Measurements from ENCODE around the gene STPG4.

The STPG4 gene

DNA sequence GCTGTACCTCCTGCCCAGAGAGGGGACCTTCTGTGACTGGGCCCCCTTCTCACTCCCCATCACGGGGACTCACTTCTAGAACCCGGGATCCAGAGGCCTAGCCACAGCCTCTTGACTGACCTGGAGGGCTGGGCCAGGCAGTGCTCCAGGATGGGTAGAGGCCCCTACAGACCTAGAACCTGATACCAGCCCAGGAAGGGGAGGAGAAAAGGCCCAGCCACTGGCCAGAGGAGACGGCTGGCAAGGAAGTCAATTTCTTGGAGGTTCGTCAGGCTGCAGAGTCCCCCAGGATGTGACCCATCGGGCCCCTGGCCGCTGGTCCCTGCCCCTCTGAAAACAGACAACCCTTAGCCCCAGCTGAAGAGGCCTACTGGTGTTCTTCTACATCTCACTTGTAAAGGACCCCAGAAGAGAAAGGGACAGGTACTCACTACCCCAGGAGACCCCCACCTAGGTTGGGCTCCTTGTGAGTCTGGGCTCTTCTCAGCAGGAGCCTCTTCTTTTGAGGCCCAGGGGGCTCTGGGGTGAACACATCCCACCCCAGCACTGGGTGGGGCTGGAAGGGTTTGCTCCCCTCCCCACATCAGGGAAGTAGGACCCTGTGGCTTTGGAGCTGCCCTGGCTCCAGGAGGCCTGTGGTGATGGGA is 86.0 kb downstream of the STPG4 start:
- peak overlapping the region; percentile 54 to 98 for H2BK12ac ChIP-seq (ENCODE audit: low read length in 2 of 2)
- H2BK120ac ChIP-seq (ENCODE audit: low read depth, low read length), result peak overlapping the region; percentile 36
- peak overlapping the region; percentile 43 for H3K9ac ChIP-seq (ENCODE audit: low read length)
- peaks cover 52% of the 10 kb centered on the region for H3K4me1 ChIP-seq (ENCODE audit: control insufficient read depth, insufficient read depth, low read depth, low read length)
- peak overlapping the region; percentile 71 for H4K8ac ChIP-seq (ENCODE audit: low read length)
- no peak overlapping the region for H3K23ac ChIP-seq (ENCODE audit: low read length in 2 of 2)
- no peaks in the 10 kb centered on the region for H3K27me3 ChIP-seq (ENCODE audit: control insufficient read depth in 1 of 2, insufficient read depth in 1 of 2, low read length in 2 of 2)
- H2AK5ac ChIP-seq (ENCODE audit: low read length, severe bottlenecking), result peak overlapping the region; percentile 99
- H3K9me3 ChIP-seq (ENCODE audit: control insufficient read depth, low read length), result no peaks in the 10 kb centered on the region
- peak overlapping the region; percentile 81 for H4K91ac ChIP-seq (ENCODE audit: low read length)
- H3K27ac ChIP-seq (ENCODE audit: low read length, poor library complexity, severe bottlenecking), result peak overlapping the region; percentile 94
- peak overlapping the region; percentile 38 to 92 for H3K18ac ChIP-seq (ENCODE audit: low read depth in 1 of 2, low read length in 2 of 2)
- H3K14ac ChIP-seq (ENCODE audit: low read length in 2 of 2), result peak overlapping the region in 1 of 2 experiments; percentile 62
- peak overlapping the region; percentile 89 for H2BK15ac ChIP-seq (ENCODE audit: low read depth, poor library complexity, severe bottlenecking)
- H2BK5ac ChIP-seq (ENCODE audit: low read depth, low read length, poor library complexity, severe bottlenecking), result peak overlapping the region; percentile 81
- no peak overlapping the region for H3K4me2 ChIP-seq (ENCODE audit: low read length, poor library complexity, severe bottlenecking)
- no peak overlapping the region for H2AFZ ChIP-seq (ENCODE audit: low read depth, low read length)
- no peak for DNase-seq
- H3K4ac ChIP-seq (ENCODE audit: low read depth in 1 of 2, low read length in 2 of 2), result peak overlapping the region; percentile 31 to 87
- WGBS, result 82% methylated on average over 6 of the region's 6 CpGs
- H3K79me1 ChIP-seq (replicated peaks; ENCODE audit: low read length, poor library complexity, severe bottlenecking), result peaks cover 12% of the 10 kb centered on the region
- H3K36me3 ChIP-seq (ENCODE audit: control insufficient read depth in 1 of 2, insufficient read depth in 2 of 2, low read depth in 1 of 2, low read length in 2 of 2), result peaks cover 27 to 44% of the 10 kb centered on the region in 2 experiments
- H3K4me3 ChIP-seq (ENCODE audit: insufficient read depth in 1 of 2, low read depth in 1 of 2, low read length in 2 of 2), result no peak overlapping the region

DNA sequence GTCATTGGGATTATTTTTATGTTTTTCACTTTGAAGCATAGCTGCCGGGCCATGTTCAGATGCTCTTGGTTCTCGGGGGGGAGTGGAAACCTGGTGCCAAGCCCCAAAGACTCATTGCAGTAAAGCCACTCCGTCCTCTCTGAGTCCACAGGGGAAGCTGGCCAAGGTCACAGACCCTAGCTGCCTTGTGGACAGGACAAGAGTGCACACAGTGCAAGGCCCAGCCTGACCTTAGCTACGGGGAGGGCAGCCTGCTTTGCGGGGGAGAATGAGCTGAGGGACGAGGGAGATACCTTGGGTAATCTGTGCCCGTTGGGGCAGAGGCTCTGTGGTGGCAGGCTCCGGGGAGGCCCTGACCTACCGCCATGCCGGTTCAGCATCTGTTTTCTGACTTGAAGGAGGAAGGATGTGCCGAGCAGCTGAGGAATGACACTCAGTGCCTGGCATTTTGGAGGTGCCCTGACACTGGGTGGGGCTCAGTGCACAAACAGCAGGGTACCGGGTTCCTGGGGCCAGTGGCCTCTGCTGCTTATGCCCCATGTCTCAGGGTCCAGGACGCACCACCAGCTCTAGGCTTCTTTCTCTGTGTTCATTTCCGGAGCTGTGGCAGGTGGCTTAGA is 87.2 kb downstream of the STPG4 start:
- Histone ChIP-seq H3K4ac (ENCODE audit: low read depth in 1 of 2, low read length in 2 of 2) (peak overlapping the region in 1 of 2 experiments; percentile 38), H3K4me2 (ENCODE audit: low read length, poor library complexity, severe bottlenecking) (no peak overlapping the region), H2BK5ac (ENCODE audit: low read depth, low read length, poor library complexity, severe bottlenecking) (no peak overlapping the region), H3K4me1 (ENCODE audit: control insufficient read depth, insufficient read depth, low read depth, low read length) (peaks cover 54% of the 10 kb centered on the region), H3K23ac (ENCODE audit: low read length in 2 of 2) (no peak overlapping the region), H3K27ac (ENCODE audit: low read length, poor library complexity, severe bottlenecking) (no peak overlapping the region), H3K9ac (ENCODE audit: low read length) (no peak overlapping the region), H2BK15ac (ENCODE audit: low read depth, poor library complexity, severe bottlenecking) (peak overlapping the region; percentile 89), H4K91ac (ENCODE audit: low read length) (peak overlapping the region; percentile 99), H2AFZ (ENCODE audit: low read depth, low read length) (no peak overlapping the region), H4K8ac (ENCODE audit: low read length) (peak overlapping the region; percentile 0), H3K4me3 (ENCODE audit: insufficient read depth in 1 of 2, low read depth in 1 of 2, low read length in 2 of 2) (no peak overlapping the region), H2AK5ac (ENCODE audit: low read length, severe bottlenecking) (peak overlapping the region; percentile 99), H2BK120ac (ENCODE audit: low read depth, low read length) (peak overlapping the region; percentile 36), H2BK12ac (ENCODE audit: low read length in 2 of 2) (peak overlapping the region; percentile 64 to 69), H3K36me3 (ENCODE audit: control insufficient read depth in 1 of 2, insufficient read depth in 2 of 2, low read depth in 1 of 2, low read length in 2 of 2) (peaks cover 22 to 44% of the 10 kb centered on the region in 2 experiments), H3K9me3 (ENCODE audit: control insufficient read depth, low read length) (no peaks in the 10 kb centered on the region), H3K14ac (ENCODE audit: low read length in 2 of 2) (peak overlapping the region in 1 of 2 experiments; percentile 46), H3K18ac (ENCODE audit: low read depth in 1 of 2, low read length in 2 of 2) (peak overlapping the region; percentile 47 to 92), H3K27me3 (ENCODE audit: control insufficient read depth in 1 of 2, insufficient read depth in 1 of 2, low read length in 2 of 2) (no peaks in the 10 kb centered on the region), H3K79me1 (replicated peaks; ENCODE audit: low read length, poor library complexity, severe bottlenecking) (peaks cover 12% of the 10 kb centered on the region)
- WGBS, result 94% methylated on average over 14 of the region's 14 CpGs
- DNase-seq, result no peak

GRCh38 chr2:47065771-47066380 is 89.2 kb downstream of the STPG4 start:
- H3K4me1 ChIP-seq (ENCODE audit: control insufficient read depth, insufficient read depth, low read depth, low read length), result peaks cover 42% of the 10 kb centered on the region
- peak overlapping the region; percentile 97 to 98 for H3K18ac ChIP-seq (ENCODE audit: low read depth in 1 of 2, low read length in 2 of 2)
- H3K23ac ChIP-seq (ENCODE audit: low read length in 2 of 2), result no peak overlapping the region
- peak; percentile 80 for DNase-seq
- H4K91ac ChIP-seq (ENCODE audit: low read length), result peak overlapping the region; percentile 99
- H3K9me3 ChIP-seq (ENCODE audit: control insufficient read depth, low read length), result no peaks in the 10 kb centered on the region
- H3K4me2 ChIP-seq (ENCODE audit: low read length, poor library complexity, severe bottlenecking), result no peak overlapping the region
- H3K9ac ChIP-seq (ENCODE audit: low read length), result peak overlapping the region; percentile 33
- peaks cover 10% of the 10 kb centered on the region for H3K79me1 ChIP-seq (replicated peaks; ENCODE audit: low read length, poor library complexity, severe bottlenecking)
- H2BK12ac ChIP-seq (ENCODE audit: low read length in 2 of 2), result peak overlapping the region; percentile 96 to 97
- H2BK5ac ChIP-seq (ENCODE audit: low read depth, low read length, poor library complexity, severe bottlenecking), result peak overlapping the region; percentile 60
- H4K8ac ChIP-seq (ENCODE audit: low read length), result peak overlapping the region; percentile 93
- H3K27ac ChIP-seq (ENCODE audit: low read length, poor library complexity, severe bottlenecking), result peak overlapping the region; percentile 77
- H2BK15ac ChIP-seq (ENCODE audit: low read depth, poor library complexity, severe bottlenecking), result peak overlapping the region; percentile 100
- WGBS, result 2% methylated on average over 3 of the region's 4 CpGs
- H3K4ac ChIP-seq (ENCODE audit: low read depth in 1 of 2, low read length in 2 of 2), result peak overlapping the region; percentile 53 to 96
- H3K27me3 ChIP-seq (ENCODE audit: control insufficient read depth in 1 of 2, insufficient read depth in 1 of 2, low read length in 2 of 2), result no peaks in the 10 kb centered on the region
- peaks cover 13 to 62% of the 10 kb centered on the region in 2 experiments for H3K36me3 ChIP-seq (ENCODE audit: control insufficient read depth in 1 of 2, insufficient read depth in 2 of 2, low read depth in 1 of 2, low read length in 2 of 2)
- H3K4me3 ChIP-seq (ENCODE audit: insufficient read depth in 1 of 2, low read depth in 1 of 2, low read length in 2 of 2), result no peak overlapping the region
- H3K14ac ChIP-seq (ENCODE audit: low read length in 2 of 2), result no peak overlapping the region
- H2AFZ ChIP-seq (ENCODE audit: low read depth, low read length), result no peak overlapping the region
- H2AK5ac ChIP-seq (ENCODE audit: low read length, severe bottlenecking), result peak overlapping the region; percentile 97
- H2BK120ac ChIP-seq (ENCODE audit: low read depth, low read length), result peak overlapping the region; percentile 88

DNA sequence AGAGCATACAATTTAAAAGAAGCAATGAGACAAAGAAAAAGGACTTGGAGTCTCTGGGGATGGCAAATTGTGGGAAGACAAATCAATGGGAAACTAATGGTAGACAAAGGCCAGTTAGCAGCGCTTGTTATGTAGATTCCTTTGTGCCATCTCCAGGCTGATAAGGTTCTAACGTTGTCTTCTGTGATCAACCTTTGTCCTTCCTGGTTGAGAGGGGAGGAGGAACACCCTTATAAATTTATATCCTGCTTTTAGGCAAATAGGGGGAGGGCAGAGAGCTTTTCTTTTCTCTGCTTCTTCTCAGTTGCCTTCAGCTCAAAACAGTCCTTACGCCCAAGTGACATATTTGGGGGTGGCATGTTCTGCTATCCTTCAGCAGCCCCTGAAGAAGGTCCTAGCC is 89.8 kb downstream of the STPG4 start:
- no peak overlapping the region for H3K9ac ChIP-seq (ENCODE audit: low read length)
- H3K4me1 ChIP-seq (ENCODE audit: control insufficient read depth, insufficient read depth, low read depth, low read length), result peaks cover 40% of the 10 kb centered on the region
- H3K4me2 ChIP-seq (ENCODE audit: low read length, poor library complexity, severe bottlenecking), result no peak overlapping the region
- peak overlapping the region; percentile 78 for H4K8ac ChIP-seq (ENCODE audit: low read length)
- peak overlapping the region; percentile 95 for H2AK5ac ChIP-seq (ENCODE audit: low read length, severe bottlenecking)
- WGBS, result 69% methylated on average over 3 of the region's 3 CpGs
- peak overlapping the region; percentile 77 for H3K27ac ChIP-seq (ENCODE audit: low read length, poor library complexity, severe bottlenecking)
- H3K4ac ChIP-seq (ENCODE audit: low read depth in 1 of 2, low read length in 2 of 2), result peak overlapping the region; percentile 42 to 96
- peak overlapping the region; percentile 88 for H2BK120ac ChIP-seq (ENCODE audit: low read depth, low read length)
- H3K18ac ChIP-seq (ENCODE audit: low read depth in 1 of 2, low read length in 2 of 2), result peak overlapping the region; percentile 97 to 98
- H3K4me3 ChIP-seq (ENCODE audit: insufficient read depth in 1 of 2, low read depth in 1 of 2, low read length in 2 of 2), result no peak overlapping the region
- no peaks in the 10 kb centered on the region for H3K27me3 ChIP-seq (ENCODE audit: control insufficient read depth in 1 of 2, insufficient read depth in 1 of 2, low read length in 2 of 2)
- DNase-seq, result no peak
- no peak overlapping the region for H3K14ac ChIP-seq (ENCODE audit: low read length in 2 of 2)
- H3K36me3 ChIP-seq (ENCODE audit: control insufficient read depth in 1 of 2, insufficient read depth in 2 of 2, low read depth in 1 of 2, low read length in 2 of 2), result peaks cover 18 to 65% of the 10 kb centered on the region in 2 experiments
- peak overlapping the region; percentile 95 to 97 for H2BK12ac ChIP-seq (ENCODE audit: low read length in 2 of 2)
- H3K9me3 ChIP-seq (ENCODE audit: control insufficient read depth, low read length), result no peaks in the 10 kb centered on the region
- H2BK5ac ChIP-seq (ENCODE audit: low read depth, low read length, poor library complexity, severe bottlenecking), result peak overlapping the region; percentile 19
- peak overlapping the region; percentile 34 for H2BK15ac ChIP-seq (ENCODE audit: low read depth, poor library complexity, severe bottlenecking)
- H3K23ac ChIP-seq (ENCODE audit: low read length in 2 of 2), result no peak overlapping the region
- H2AFZ ChIP-seq (ENCODE audit: low read depth, low read length), result no peak overlapping the region
- peak overlapping the region; percentile 98 for H4K91ac ChIP-seq (ENCODE audit: low read length)
- peaks cover 10% of the 10 kb centered on the region for H3K79me1 ChIP-seq (replicated peaks; ENCODE audit: low read length, poor library complexity, severe bottlenecking)
